Stimulated activated naive CD8-positive, alpha-beta T cell treated with anti-CD3 and anti-CD28 coated beads, Interleukin-15, Interleukin-2, amounts not matched to agents 100 U/mL and 50 U/mL, for 24 hours (primary cell): ENCODE data around the gene KLHL29.

Source experiments
- ATAC-seq: fragments of 150-1000 bp; cut with Tn5 transposase; one replicate; pipeline ENCODE4 v1.10.0; 2021
- DNase-seq: peaks from one replicate; pipeline ENCODE4 v3.0.0; 2021

Gene KLHL29

DNA sequence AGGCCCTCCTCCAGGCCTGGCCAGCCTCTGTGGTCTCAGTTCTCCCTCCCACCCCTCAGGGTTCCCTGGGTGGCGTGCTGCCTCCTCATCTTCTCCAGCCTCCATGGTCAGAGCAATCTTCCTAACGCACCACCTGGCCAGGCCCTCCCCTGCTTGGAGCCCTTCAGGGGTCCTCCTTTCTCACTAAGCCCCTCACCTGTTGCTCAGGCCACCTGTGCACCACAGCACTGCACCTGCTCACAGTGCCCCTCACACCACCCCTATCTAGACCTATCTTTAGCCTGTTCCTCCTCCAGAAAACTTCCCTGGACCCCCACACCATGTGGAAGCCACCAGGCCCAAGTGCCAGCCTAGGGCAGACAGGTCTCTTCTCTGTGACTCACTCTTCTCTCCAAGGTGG lies 274.8 kb downstream of the KLHL29 start:
- ATAC-seq: no peak

DNA sequence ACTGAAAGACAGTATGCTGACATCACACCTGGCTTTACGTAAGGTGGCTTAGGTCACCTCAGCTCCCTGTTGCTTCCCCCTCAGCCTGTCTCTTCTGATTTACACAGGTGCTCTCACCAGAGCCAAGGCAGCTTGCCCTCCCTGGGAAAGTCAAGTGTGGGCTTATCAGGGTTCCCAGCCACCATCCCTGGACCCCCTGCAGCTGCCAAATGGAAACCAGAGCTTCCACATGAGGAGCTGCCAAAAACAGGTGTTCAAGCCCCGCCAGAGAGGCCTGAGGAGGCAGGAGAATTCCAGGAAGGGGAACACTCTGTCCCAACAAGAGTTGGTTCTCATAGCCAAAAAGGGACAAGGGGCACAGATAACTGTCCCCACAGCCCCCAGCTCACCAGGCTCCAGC lies 275.3 kb downstream of the KLHL29 start:
- ATAC-seq (no peak), DNase-seq (no peak)

More for the DNA sequence above, 274.8 kb downstream of the KLHL29 start:
- DNase-seq: no peak

- DNase-seq (no peak), ATAC-seq (no peak)
These were observed 276.5 kb downstream of the KLHL29 start for GRCh38 chr2:23661276-23662050.

DNA sequence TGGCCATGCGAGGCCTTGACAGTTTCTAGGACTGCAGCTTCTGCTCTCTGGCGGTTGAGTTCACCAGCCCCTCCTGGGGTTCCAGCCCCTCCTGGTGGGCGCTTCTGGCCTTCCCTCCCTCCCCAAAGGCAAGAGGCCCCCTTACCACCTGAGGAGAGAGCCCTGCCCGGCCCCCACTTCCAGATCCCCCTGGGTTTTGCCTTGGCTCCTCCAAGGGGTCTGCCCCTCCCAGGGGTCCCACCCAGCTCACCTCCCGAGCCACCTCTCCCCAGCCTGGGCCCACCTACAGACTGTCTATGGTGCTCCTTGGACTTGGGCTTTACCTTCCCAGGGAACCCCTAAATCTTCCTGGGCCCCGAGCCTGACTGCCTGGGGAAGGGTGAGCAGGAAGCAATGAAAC lies 277.5 kb downstream of the KLHL29 start:
- ATAC-seq (no peak), DNase-seq (no peak)

DNA sequence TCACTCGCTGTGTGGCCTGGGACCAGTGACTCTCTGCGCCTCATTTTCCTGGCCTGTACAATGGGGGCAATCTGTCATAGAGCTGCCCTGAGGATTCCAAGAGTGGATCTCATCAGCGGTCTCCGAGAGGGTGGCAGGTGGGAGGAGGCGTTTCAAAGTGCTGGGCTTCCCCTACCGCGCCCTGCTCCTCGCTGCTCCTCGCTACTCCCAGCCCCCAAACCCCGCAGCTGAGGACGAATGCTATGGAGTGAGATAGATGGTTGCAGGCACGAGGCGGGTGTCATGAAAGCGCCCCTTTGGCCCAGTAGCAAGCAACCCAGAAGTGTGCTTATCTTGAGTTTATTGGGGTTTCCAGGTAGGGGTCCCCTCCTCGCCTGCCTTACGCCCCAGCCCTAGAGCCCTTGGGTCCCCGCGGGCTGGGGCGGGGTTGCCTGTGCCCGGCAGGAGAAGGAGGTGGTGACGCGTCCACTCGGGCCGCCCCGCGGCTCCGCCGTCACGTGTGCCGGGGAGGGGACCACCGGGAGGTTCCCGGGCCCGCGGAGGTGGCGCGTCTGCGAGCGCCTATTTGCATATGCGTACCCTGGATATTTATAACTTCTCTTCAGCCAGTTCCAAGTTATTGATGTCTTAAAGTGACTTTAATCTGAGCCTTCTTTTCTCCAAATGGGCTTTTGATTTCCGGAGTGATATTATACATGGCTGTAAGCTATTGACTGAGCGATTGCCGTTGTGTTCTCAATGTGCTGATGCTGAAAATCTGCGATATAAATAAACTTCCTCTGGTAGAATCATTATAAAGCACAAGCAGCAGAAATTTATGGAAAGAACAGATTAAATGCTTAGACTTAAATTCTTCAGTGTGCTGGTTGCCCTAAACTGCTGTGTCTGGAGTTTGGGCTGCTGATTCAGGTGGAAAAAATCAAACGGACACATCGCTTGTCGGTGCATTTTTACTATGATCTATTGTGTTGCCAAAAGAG lies 278.3 kb downstream of the KLHL29 start:
- ATAC-seq: no peak
- DNase-seq: peak; percentile 9

DNA sequence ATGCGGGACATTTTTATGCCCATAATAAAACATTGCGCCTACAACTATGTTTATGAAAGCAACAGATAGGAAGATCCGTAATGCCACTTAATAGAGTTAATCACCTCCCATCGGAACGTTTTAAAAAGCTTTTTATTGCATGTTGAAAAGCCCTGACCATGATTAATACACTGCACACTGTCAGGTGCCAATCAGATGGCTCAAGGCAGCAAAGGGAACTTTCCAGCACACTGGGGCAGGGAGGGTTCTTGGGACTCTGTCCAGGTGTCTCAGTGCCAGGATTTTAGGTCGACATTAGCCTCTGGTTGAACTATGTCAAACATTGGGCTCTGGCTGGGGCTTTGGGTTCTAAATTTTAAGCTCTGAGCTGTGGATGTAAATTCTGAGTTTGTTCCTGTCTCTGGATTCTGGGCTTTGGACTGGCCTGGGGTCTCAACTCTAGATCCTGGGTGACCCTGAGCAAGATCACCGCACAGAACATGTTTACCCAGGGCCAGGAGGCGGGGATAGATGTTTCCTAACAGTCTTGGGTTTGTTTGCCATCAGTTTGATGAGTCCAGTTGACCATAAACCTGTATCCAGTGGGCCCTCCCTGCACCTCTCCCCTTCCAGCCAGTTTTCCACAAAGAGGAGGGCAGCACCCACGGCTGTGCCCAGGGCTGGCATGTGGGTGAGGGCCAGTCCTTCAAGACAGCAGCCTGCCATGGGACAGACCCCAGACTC lies 279.2 kb downstream of the KLHL29 start:
- DNase-seq: no peak
- no peak for ATAC-seq

GRCh38 chr2:23666241-23666979 lies 281.4 kb downstream of the KLHL29 start:
- ATAC-seq: no peak

GRCh38 chr2:23666980-23667357 lies 282.0 kb downstream of the KLHL29 start:
- no peak for ATAC-seq
- no peak for DNase-seq

More at GRCh38 chr2:23666241-23666979, 281.4 kb downstream of the KLHL29 start:
- no peak for DNase-seq

DNA sequence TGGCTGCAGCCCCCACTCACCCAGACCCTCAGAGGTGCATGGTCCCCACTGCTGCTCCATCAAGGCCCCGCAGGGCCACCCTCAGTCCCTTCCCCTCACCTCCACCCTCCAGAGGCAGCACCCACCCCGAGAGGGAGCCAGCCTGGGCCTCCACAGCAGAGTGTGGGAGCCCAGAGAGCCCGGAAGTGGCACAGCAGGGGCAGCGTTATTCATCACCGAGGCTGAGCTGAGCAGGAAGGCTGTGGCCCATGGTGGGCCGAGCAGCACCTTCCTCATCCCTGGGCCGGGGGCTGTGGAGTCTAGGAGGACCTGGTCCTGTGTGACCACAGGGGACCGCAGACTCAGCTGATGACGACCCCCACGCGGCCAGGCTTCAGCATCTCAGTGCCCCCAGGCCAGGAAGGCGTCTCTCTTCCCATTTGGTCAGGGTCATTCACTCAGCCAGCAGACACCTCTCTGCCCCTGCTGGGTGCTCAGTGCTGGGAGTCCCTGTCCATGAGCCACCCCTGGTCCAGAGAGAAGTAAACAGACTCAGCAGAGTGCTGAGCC lies 283.9 kb downstream of the KLHL29 start:
- no peak for DNase-seq
- ATAC-seq: no peak

DNA sequence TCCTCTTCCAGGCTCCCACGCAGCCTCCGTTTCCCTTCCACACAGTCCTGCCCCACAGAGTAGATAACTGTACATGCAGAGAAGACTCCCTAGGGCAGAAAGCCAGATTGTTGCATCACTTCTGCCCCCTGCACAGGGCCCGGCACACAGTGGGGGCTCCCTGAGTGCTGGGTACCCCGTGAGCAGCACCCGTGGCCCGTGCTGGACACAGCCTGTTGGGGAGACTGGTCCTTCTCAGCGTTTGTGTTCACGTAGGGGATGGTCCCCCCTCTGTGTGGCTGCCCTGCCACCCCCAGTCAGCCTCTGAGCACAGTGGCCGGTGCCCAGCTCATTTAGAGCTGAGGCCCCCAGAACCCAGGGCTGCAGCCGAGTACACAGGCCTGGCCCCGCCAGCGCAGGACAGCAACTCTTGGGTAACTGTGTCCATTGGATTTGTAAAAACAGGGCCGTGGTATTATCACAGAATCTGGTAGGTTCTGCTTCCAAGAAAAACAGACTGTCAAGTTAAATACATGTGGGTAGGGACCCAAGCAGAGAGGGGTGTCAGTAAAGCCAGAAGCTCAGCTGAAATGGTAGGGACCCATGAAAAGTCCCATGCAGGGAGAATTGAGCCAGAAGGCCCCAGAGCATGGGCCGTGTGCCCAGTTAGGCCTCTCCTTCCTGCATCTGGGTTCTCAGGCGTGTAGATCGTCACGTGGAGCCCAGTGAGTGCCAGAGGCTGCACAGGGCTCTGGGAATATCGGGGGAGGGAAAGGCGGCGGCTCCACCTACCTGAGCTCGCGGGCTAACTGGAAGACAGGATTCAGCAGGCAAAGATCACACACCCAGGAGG lies 284.6 kb downstream of the KLHL29 start:
- DNase-seq (no peak), ATAC-seq (no peak)

DNA sequence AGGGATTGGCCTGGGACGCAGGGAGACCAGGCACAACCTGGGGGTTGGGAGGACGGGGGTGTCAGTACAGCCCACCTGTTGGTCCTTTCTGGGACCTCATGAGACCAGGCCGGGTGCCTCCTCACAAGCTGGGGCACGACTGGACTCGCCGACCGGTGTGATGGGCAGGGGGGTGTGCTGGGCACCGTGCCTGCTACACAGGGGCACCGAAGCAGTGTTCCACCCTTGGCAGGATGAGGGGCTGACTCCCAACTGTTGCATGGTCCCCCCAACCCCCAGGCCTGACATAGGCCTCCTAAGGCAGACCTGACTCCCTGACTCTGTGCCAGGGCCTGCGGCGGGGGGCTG lies 285.2 kb downstream of the KLHL29 start:
- ATAC-seq: no peak
- DNase-seq: no peak

- no peak for ATAC-seq
- DNase-seq: no peak
These were observed 288.1 kb downstream of the KLHL29 start for GRCh38 chr2:23673082-23673481.

DNA sequence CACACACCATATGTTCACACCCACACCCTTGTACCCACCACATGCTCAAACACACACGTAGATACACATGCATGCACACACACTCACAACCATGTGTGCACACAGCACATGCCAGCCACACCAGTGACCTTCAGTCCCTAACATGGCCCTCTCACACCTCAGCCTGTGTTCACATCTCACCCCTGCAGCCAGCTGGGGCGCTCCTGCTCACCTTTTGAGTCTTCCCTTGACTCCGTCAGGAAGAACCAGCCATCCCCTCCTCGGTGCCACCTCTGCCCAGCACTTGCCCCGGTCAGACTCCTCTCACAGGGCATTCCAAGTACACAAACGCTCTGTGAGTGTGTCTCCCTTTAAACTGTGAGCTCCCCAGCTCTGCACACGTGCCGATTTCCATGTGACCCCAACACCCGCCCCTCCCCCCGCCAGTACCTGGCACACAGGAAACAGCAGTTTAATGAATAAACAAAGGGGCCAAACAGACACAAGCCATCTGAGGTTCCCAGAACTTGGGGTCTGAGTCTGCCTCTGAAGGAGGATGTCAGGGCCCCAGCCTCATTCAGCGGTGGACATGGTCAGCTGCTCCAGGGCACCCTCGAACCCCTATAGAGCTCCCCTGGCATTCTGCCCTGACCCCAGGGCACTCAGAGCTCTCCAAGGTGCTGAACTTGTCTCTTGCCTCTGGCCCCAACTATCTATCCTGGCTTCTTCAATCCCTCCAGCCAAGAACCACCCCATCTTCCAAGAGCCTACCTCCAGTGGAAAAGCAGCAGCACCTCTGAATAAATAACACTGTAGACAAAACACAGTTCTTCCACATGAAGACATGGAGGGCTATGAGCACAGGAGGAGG lies 289.1 kb downstream of the KLHL29 start:
- no peak for ATAC-seq
- no peak for DNase-seq

GRCh38 chr2:23675506-23675905 lies 290.5 kb downstream of the KLHL29 start:
- ATAC-seq (no peak), DNase-seq (no peak)

DNA sequence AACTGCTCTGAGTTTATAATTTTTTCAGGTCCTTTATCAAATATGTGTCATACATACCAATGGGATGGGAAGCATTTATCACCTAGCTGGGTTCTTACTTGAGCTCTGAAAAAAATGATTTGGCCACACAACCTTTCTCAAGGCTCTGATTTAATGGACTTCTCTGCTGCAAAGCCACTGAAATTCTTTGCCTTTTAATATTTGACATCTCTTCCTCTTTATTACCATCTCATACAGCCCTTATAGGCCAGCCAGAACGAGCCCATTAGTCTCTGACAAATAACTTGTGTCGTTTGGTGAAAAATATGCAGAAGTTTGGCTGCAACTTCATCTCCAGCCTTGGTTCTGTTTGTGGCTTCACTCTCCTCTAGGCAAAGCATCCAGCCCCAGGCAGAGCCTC lies 292.9 kb downstream of the KLHL29 start:
- ATAC-seq: no peak

GRCh38 chr2:23679044-23679443 lies 294.1 kb downstream of the KLHL29 start:
- no peak for ATAC-seq

More for the DNA sequence above, 292.9 kb downstream of the KLHL29 start:
- DNase-seq: no peak

DNA sequence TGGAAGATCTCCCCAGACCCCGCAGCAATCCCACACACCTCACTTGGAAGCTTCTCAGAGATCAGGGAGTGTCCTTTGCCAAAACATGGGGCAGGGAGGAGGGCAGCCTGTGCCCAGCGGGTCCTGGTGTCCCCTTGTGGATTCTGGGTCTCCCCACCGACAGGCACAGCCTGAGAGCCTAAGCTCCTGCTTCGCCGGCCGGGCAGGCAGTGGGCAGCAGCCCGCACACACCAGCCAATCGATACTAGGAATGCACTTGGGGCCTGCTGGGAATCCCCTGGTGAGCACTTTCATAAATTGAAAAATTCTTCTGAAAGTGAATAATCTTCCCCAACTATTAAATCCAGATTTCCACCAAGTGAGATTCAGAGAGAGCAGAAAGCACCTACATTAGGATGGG lies 296.0 kb downstream of the KLHL29 start:
- no peak for ATAC-seq

More at GRCh38 chr2:23679044-23679443, 294.1 kb downstream of the KLHL29 start:
- DNase-seq: no peak

DNA sequence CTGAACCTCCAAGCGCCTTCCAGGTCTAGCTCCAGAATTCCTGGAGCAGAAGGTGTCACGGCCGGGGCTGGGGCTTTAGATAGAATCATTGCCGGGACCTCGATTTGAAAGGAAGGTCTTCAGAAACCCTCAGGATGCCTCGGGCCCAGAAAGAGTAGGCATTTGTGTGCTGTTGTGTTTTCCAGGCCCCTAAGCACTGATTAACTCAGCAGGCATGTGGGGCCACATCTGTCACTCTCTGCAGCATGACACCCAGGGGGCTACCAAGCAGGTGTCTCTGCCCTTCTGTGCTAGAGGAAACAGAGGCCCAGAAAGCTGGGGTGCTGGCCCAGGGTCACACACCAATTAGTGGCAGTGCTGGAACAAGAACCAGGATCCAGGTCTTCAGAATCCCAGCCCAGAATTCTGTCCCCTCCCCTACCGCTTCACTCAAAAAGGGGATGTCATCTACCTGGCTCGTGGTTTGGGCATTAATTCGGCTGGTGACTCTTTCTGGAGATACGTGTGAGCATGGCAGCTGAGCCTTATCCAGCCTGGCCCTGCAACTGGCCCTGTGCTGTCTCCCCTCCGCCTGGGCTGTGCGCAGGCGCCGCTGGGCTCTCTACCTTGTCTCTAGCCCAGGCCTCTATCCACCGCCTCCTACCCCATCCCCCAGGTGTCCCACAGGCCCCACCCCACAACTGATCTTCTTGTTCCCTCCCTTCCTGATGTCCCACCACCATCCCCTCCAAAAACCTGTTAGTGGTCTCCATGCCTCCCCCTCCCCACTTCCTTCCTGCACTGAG lies 296.6 kb downstream of the KLHL29 start:
- DNase-seq: no peak
- no peak for ATAC-seq

More for the DNA sequence above, 296.0 kb downstream of the KLHL29 start:
- DNase-seq: no peak

- no peak for ATAC-seq
- no peak for DNase-seq
These were observed 297.5 kb downstream of the KLHL29 start for GRCh38 chr2:23682481-23682880.
